A673 (cell line): ENCODE measurements around the gene DIP2C. TPM values are rescaled to one million over a fixed set of nuclear protein-coding genes. Genes with fewer than 3 reads are reported as not detected.

Source experiments
- BruUV-seq: library from RNA; stranded (reverse); fragments of 400-500 nt; replicated peaks from 2 replicates; lab custom pipeline; 2021; lab: Mats Ljungman, UMichigan
- CTCF ChIA-PET: fragments of 300-600 bp; sonication (Branson Sonifier 250); formaldehyde crosslinking; loops from one replicate; lab custom pipeline; 2022; ENCODE audit warnings: antibody characterized with exemption; lab: Charles Lee
- POLR2A ChIA-PET: fragments of 300-600 bp; sonication (Branson Sonifier 250); formaldehyde crosslinking; loops from one replicate; lab custom pipeline; 2022; ENCODE audit warnings: antibody characterized with exemption; ENCODE audit not compliant: low non-redundant PET; lab: Charles Lee
- DNase-seq: peaks from one replicate; pipeline ENCODE4 v3.0.0-alpha.2; 2015; ENCODE audit warnings: low spot score
- H3K27ac ChIP-seq: fragments of 200-600 bp; sonication (generic); 2 replicates; pipeline ENCODE4 v1.5.1; 2016; ENCODE audit warnings: mixed run types, low read depth, mild to moderate bottlenecking, mixed read lengths, antibody characterized with exemption, low read length; ENCODE audit not compliant: poor library complexity, severe bottlenecking
- H3K27me3 ChIP-seq: fragments of 200-600 bp; sonication (generic); replicated peaks from 2 replicates; pipeline ENCODE4 v1.6.1; 2017; ENCODE audit warnings: mixed run types, low read depth, mild to moderate bottlenecking, mixed read lengths, antibody characterized with exemption, low read length; ENCODE audit not compliant: insufficient read depth, poor library complexity
- H3K36me3 ChIP-seq: fragments of 200-600 bp; sonication (generic); 2 replicates; pipeline ENCODE4 v1.6.1; 2016; ENCODE audit warnings: mixed run types, mild to moderate bottlenecking, mixed read lengths, antibody characterized with exemption, low read length; ENCODE audit not compliant: insufficient read depth, poor library complexity, severe bottlenecking
- H3K4me1 ChIP-seq: fragments of 200-600 bp; sonication (generic); 2 replicates; pipeline ENCODE4 v1.6.1; 2017; ENCODE audit warnings: mixed run types, mild to moderate bottlenecking, mixed read lengths, antibody characterized with exemption, low read length; ENCODE audit not compliant: insufficient read depth, poor library complexity, severe bottlenecking
- H3K4me3 ChIP-seq: fragments of 200-600 bp; sonication (generic); 2 replicates; pipeline ENCODE4 v1.5.1; 2016; ENCODE audit warnings: low read depth, mixed run types, mild to moderate bottlenecking, mixed read lengths, low read length; ENCODE audit not compliant: poor library complexity, severe bottlenecking
- H3K9me3 ChIP-seq: fragments of 200-600 bp; sonication (generic); 2 replicates; pipeline ENCODE4 v1.6.1; 2016; ENCODE audit warnings: mixed run types, low read depth, mild to moderate bottlenecking, mixed read lengths, antibody characterized with exemption, low read length; ENCODE audit not compliant: poor library complexity, severe bottlenecking
- CTCF ChIP-seq: fragments of 300-800, 200-600 bp; sonication (generic); conservative IDR thresholded peaks from 2 replicates; pipeline ENCODE4 v1.5.1; 2017; ENCODE audit warnings: low read depth, mild to moderate bottlenecking, antibody characterized with exemption, low read length, moderate library complexity, mixed read lengths
- EZH2 ChIP-seq: fragments of 200-600 bp; sonication (generic); IDR thresholded peaks from 2 replicates; pipeline ENCODE4 v1.6.1; 2017; ENCODE audit warnings: borderline replicate concordance, low read depth, mild to moderate bottlenecking, mixed read lengths, antibody characterized with exemption, low read length; ENCODE audit not compliant: poor library complexity, severe bottlenecking
- intact Hi-C: fragments of 100-400 bp; cut with micrococcal nuclease; formaldehyde crosslinking; loops from one replicate; pipeline ENCODE4 v1.10.0; 2022; ENCODE audit not compliant: unreplicated experiment
- total RNA-seq: library from RNA; stranded (reverse); gene quantifications from 2 replicates; pipeline ENCODE4 v1.2.3, GENCODE V29; 2021

The DIP2C gene
- total RNA-seq, 1 experiment from 2014 or later, result 13.2 TPM

GRCh38 chr10:562142-562541, 127.3 kb downstream of the DIP2C start:
- BruUV-seq, result no TSS peak
- ChIA-PET CTCF (no interaction called here), POLR2A (no interaction called here)

DNA sequence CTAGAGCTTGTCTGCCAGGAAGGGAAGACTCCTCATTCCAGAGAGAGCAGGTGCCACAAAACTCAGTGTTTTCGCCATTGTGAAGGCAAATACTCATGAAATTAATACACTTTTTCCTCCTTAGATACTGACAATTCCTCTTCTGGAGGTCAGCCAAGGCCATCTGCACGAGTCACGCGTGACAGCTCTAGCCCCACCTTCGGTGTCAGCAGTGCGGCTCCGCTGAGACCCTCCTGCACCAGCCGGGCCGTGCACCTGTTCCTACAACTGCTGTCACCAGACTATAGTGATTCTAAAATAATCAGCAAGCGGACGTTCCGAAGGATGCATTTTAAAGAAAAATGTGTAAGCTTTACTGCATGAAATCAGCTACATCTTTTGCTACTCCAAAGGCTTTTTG, 127.7 kb downstream of the DIP2C start:
- POLR2A ChIA-PET, result no interaction called here
- CTCF ChIA-PET, result no interaction called here
- H3K9me3 ChIP-seq, result peaks cover 5% of the 10 kb centered on the region
- DNase-seq, result no peak
- H3K4me3 ChIP-seq, result no peak overlapping the region
- BruUV-seq, result no TSS peak
- no peaks in the 10 kb centered on the region for H3K36me3 ChIP-seq
- H3K4me1 ChIP-seq, result peaks cover 6% of the 10 kb centered on the region
- no peaks in the 10 kb centered on the region for H3K27me3 ChIP-seq
- intact Hi-C loops, result no loop called here
- no peak overlapping the region for H3K27ac ChIP-seq
- TF ChIP-seq EZH2, result no peak
- no peak for TF ChIP-seq CTCF

More at GRCh38 chr10:562142-562541, 127.3 kb downstream of the DIP2C start:
- Histone ChIP-seq H3K27ac (no peak overlapping the region), H3K27me3 (no peaks in the 10 kb centered on the region), H3K9me3 (peaks cover 5% of the 10 kb centered on the region), H3K36me3 (no peaks in the 10 kb centered on the region), H3K4me1 (peaks cover 6% of the 10 kb centered on the region), H3K4me3 (no peak overlapping the region)
- TF ChIP-seq CTCF, result no peak
- no peak for TF ChIP-seq EZH2
- intact Hi-C loops, result no loop called here
- no peak for DNase-seq

DNA sequence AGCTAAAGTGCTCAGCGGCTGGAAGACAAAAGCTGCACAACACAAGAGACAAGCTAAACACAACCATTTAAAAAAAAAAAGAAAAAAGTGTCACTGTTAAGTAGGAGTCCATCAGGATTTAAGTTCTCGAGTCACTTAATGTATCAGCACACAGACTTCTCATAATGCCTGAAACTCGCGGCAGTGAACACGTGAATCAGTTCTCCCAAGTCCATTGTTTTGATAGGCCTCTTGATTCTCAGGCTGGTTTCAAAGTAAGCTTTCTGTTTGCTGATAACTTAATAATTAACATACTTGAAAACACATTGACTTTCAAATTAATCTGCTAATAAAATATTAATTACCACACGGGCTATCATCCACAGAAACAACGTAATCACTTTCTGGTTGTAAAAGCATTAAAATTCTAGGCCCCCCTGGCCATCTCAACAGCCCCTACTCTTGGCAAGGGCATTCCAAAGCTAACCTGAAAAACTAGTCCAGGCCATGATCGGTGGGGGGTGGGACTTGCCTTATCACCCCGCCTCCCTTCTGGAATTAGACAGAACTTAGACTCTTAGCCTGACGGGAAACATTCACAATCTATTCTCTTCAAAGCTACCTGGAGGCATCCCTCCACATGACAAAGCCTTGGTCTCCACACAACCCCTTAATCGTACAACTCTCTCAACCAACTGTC, 129.0 kb downstream of the DIP2C start:
- no peak for TF ChIP-seq EZH2
- no peak for TF ChIP-seq CTCF
- Histone ChIP-seq H3K9me3 (peaks cover 5% of the 10 kb centered on the region), H3K4me1 (peaks cover 6% of the 10 kb centered on the region), H3K36me3 (no peaks in the 10 kb centered on the region), H3K27ac (no peak overlapping the region), H3K27me3 (no peaks in the 10 kb centered on the region), H3K4me3 (no peak overlapping the region)
- intact Hi-C loops, result no loop called here
- ChIA-PET CTCF (interaction anchor here (0.6 kb wide), 1 partner anchor 200 kb away, joined by 3 read pairs; no protein-coding TSS in a partner anchor), POLR2A (no interaction called here)
- DNase-seq, result no peak
- no TSS peak for BruUV-seq
